Endothelial cell of umbilical vein (primary cell): ENCODE data around the gene GNB2. TPM values are rescaled to one million over a fixed set of nuclear protein-coding genes. Genes with fewer than 3 reads are reported as not detected.

Source experiments
- BruUV-seq: library from RNA; stranded (reverse); fragments of 400-500 nt; replicated peaks from 2 replicates; lab custom pipeline; 2021; lab: Mats Ljungman, UMichigan
- CTCF ChIA-PET: fragments of 300-600, 350-600 bp; sonication (Branson Sonifier 250); formaldehyde crosslinking; loops from one replicate; lab custom pipeline; 2021; ENCODE audit warnings: antibody characterized with exemption, inconsistent platforms; lab: Charles Lee
- POLR2A ChIA-PET: fragments of 300-600, 350-600 bp; sonication (Branson Sonifier 250); formaldehyde crosslinking; loops from one replicate; lab custom pipeline; 2021; ENCODE audit warnings: antibody characterized with exemption, inconsistent platforms; lab: Charles Lee
- DNase-seq: peaks from one replicate; pipeline ENCODE4 v3.0.0-alpha.2; 2011; ENCODE audit warnings: low read depth, low spot score
- FAIRE-seq: peaks from 2 replicates; lab custom pipeline; 2011; peaks lifted over from hg19 to GRCh38; lab: Jason Lieb, UNC
- H2AFZ ChIP-seq: 2 replicates; pipeline ENCODE4 v1.6.0; 2012; ENCODE audit warnings: low read depth, low read length, control low read depth, inconsistent platforms
- H3K27ac ChIP-seq: 2 replicates; pipeline ENCODE4 v1.5.1; 2011; ENCODE audit warnings: low read depth, mild to moderate bottlenecking, control low read depth, low read length, moderate library complexity; ENCODE audit not compliant: insufficient read depth
- H3K27me3 ChIP-seq, 2 experiments: 2 replicates each; pipeline versions ENCODE4 v1.6.0 to v1.6.1; 2011; ENCODE audit warnings: low read length in 2 of 2, mixed read lengths in 1 of 2; ENCODE audit not compliant: control insufficient read depth in 2 of 2, insufficient read depth in 2 of 2
- H3K36me3 ChIP-seq, 2 experiments: 2 replicates in 1 of 2; 3 replicates in 1 of 2; pipeline ENCODE4 v1.5.1; 2011; ENCODE audit warnings: low read length in 2 of 2, mild to moderate bottlenecking in 1 of 2, moderate library complexity in 1 of 2; ENCODE audit not compliant: control insufficient read depth in 2 of 2, insufficient read depth in 2 of 2; ENCODE audit errors: extremely low read depth in 1 of 2
- H3K4me1 ChIP-seq: 3 replicates; pipeline ENCODE4 v1.5.1; 2011; ENCODE audit warnings: mild to moderate bottlenecking, low read length; ENCODE audit not compliant: control insufficient read depth, insufficient read depth; ENCODE audit errors: extremely low read depth
- H3K4me2 ChIP-seq: 2 replicates; pipeline ENCODE4 v1.6.1; 2011; ENCODE audit warnings: low read length, control low read depth, mixed read lengths; ENCODE audit not compliant: insufficient read depth
- H3K4me3 ChIP-seq, 3 experiments: fragments of 200-600 bp in 1 of 3; sonication (generic), shearing (Covaris generic) in 1 of 3; replicated peaks in 1 of 3; 2 replicates each; pipeline ENCODE4 v1.5.1; 2011 to 2016; ENCODE audit warnings: control low read depth in 3 of 3, low read length in 3 of 3, mild to moderate bottlenecking in 2 of 3, inconsistent platforms in 1 of 3, low read depth in 1 of 3, moderate library complexity in 1 of 3; ENCODE audit not compliant: insufficient read depth in 1 of 3
- H3K79me2 ChIP-seq: 2 replicates; pipeline ENCODE4 v1.6.0; 2012; ENCODE audit warnings: low read length, inconsistent platforms; ENCODE audit not compliant: control insufficient read depth, insufficient read depth
- H3K9ac ChIP-seq: replicated peaks from 2 replicates; pipeline ENCODE3; 2011; ENCODE audit warnings: low read length, control low read depth; ENCODE audit not compliant: insufficient read depth; ENCODE audit errors: extremely low read depth
- H3K9me1 ChIP-seq: replicated peaks from 3 replicates; pipeline ENCODE4 v1.6.0; 2011; ENCODE audit warnings: mild to moderate bottlenecking, low read length; ENCODE audit not compliant: control insufficient read depth, insufficient read depth; ENCODE audit errors: extremely low read depth
- H3K9me3 ChIP-seq: replicated peaks from 2 replicates; pipeline ENCODE4 v1.5.1; 2012; ENCODE audit warnings: low read length, inconsistent platforms; ENCODE audit not compliant: control insufficient read depth, insufficient read depth
- H4K20me1 ChIP-seq: replicated peaks from 2 replicates; pipeline ENCODE3; 2011; ENCODE audit warnings: mild to moderate bottlenecking, low read length; ENCODE audit not compliant: control insufficient read depth, insufficient read depth; ENCODE audit errors: extremely low read depth
- EZH2 ChIP-seq: IDR thresholded peaks from 2 replicates; pipeline ENCODE4 v1.6.1; 2012; ENCODE audit warnings: borderline replicate concordance, low read depth, mild to moderate bottlenecking, moderate library complexity, low read length, inconsistent platforms; ENCODE audit not compliant: severe bottlenecking
- FOS ChIP-seq: IDR thresholded peaks from 2 replicates; pipeline ENCODE4 v1.6.1; 2011; ENCODE audit warnings: mild to moderate bottlenecking, low read length, moderate library complexity, borderline replicate concordance; ENCODE audit not compliant: insufficient read depth
- GATA2 ChIP-seq: IDR thresholded peaks from 2 replicates; pipeline ENCODE4 v1.7.0; 2011; ENCODE audit warnings: low read depth, mild to moderate bottlenecking, moderate library complexity, mixed read lengths, low read length; ENCODE audit not compliant: insufficient read length, insufficient read depth
- JUN ChIP-seq: IDR thresholded peaks from 2 replicates; pipeline ENCODE4 v1.6.1; 2011; ENCODE audit warnings: borderline replicate concordance, low read depth; ENCODE audit not compliant: insufficient read length, insufficient read depth
- MYC ChIP-seq: IDR thresholded peaks from one replicate; pipeline ENCODE4 v1.6.1; 2011; ENCODE audit warnings: mild to moderate bottlenecking, low read depth, low read length
- POLR2A ChIP-seq: IDR thresholded peaks from 2 replicates; pipeline ENCODE4 v1.6.1; 2012; ENCODE audit warnings: low read depth, mild to moderate bottlenecking, control low read depth, low read length
- POLR2AphosphoS5 ChIP-seq: IDR thresholded peaks from 2 replicates; pipeline ENCODE4 v1.6.1; 2012; ENCODE audit warnings: low read depth, mild to moderate bottlenecking, control low read depth, low read length, moderate library complexity; ENCODE audit not compliant: insufficient read depth
- dilution Hi-C: fragments of 300-500 bp; cut with MboI; formaldehyde crosslinking; loops from one replicate; pipeline ENCODE4 v1.15.0; 2019; ENCODE audit warnings: low sequenced_read_pairs; ENCODE audit not compliant: extremely low pct_ligation_motif_present
- intact Hi-C: fragments of 100-400 bp; cut with micrococcal nuclease; formaldehyde crosslinking; loops from one replicate; pipeline ENCODE4 v1.10.0; 2022
- polyA plus RNA-seq, 4 experiments: library from polyadenylated mRNA; depleted of rRNA in 3 of 4; stranded (reverse) in 3 of 4; unstranded in 1 of 4; fragments of >200 nt; gene quantifications; 2 replicates each; pipeline versions ENCODE4 v1.2.1 to v1.2.3, GENCODE V29; 2011 to 2012; ENCODE audit warnings: missing spikeins in 1 of 4
- total RNA-seq: library from RNA; stranded (reverse); gene quantifications from 2 replicates; pipeline ENCODE4 v1.2.3, GENCODE V29; 2021
- TF ChIP-seq, protein P1 (sequence below): IDR thresholded peaks from 2 replicates; pipeline ENCODE4 v1.6.1; 2011; ENCODE audit not compliant: insufficient read depth, insufficient read length
- TF ChIP-seq, protein P2 (sequence below), 2 donors: IDR thresholded peaks; 1 replicate in 1 of 2; 2 replicates in 1 of 2; pipeline ENCODE4 v1.5.1; 2011; ENCODE audit warnings: low read length in 2 of 2, mild to moderate bottlenecking in 2 of 2, moderate library complexity in 2 of 2, control low read depth in 1 of 2, inconsistent platforms in 1 of 2, low read depth in 1 of 2; ENCODE audit not compliant: insufficient read depth in 1 of 2; ENCODE audit errors: extremely low read depth in 1 of 2

The GNB2 gene
- total and polyA plus RNA-seq, 2 donors (not counting 3 experiments of a cell fraction or from before 2014, with no cell fraction given), result 297 to 433 TPM

DNA sequence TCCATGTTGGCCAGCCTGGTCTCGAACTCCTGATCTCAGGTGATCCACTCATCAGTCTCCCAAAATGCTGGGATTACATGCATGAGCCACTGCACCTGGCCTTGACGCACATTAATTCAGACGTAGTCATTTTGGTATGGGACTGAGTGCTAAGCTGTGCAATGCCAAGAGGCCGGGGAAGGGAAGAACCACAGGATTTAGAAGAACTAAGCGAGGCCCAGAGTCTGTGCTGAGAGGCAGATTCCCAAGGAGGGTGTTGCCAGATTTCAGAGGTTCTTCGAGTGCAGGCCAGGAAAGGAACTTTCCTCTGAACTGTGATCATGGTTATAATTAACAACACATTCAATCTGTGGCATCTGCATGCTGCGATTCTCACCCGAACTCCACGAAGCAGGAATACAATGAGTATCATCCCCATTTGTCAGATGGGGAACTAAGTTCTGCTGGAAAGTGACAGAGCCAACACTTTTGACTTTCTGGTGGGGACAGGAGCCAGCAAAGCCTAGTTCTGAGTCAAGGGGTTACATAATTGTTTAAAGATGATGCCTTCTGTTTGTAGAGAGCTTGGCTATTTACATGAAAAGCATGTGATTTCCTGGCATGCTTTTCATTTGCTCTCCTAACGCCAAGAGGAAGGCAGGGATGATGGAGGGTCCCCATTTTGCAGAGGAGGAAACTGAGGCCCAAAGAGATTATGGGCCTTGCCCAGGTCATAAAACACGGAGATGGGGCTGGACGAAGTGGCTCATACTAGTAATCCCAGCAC, 53.6 kb downstream of the GNB2 start:
- no TSS peak for BruUV-seq

More for the DNA sequence above, 53.6 kb downstream of the GNB2 start:
- no peak overlapping the region for H3K4me3 ChIP-seq
- no peak overlapping the region for H3K9ac ChIP-seq
- ChIA-PET CTCF (interaction anchor here (0.9 to 5.2 kb wide), 5 partner anchors 11 to 163 kb away, joined by 3 to 90 read pairs (median 3); partner anchors contain the start of genes FBXO24 and POP7), POLR2A (interaction anchor here (0.6 kb wide), 1 partner anchor 36 kb away, joined by 5 read pairs; no protein-coding TSS in a partner anchor)
- TF ChIP-seq, protein P1, sequence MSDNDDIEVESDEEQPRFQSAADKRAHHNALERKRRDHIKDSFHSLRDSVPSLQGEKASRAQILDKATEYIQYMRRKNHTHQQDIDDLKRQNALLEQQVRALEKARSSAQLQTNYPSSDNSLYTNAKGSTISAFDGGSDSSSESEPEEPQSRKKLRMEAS, result no peak
- TF ChIP-seq FOS (no peak), JUN (no peak), POLR2AphosphoS5 (no peak), MYC (no peak), EZH2 (no peak), GATA2 (no peak), POLR2A (no peak)
- TF ChIP-seq, protein P2, sequence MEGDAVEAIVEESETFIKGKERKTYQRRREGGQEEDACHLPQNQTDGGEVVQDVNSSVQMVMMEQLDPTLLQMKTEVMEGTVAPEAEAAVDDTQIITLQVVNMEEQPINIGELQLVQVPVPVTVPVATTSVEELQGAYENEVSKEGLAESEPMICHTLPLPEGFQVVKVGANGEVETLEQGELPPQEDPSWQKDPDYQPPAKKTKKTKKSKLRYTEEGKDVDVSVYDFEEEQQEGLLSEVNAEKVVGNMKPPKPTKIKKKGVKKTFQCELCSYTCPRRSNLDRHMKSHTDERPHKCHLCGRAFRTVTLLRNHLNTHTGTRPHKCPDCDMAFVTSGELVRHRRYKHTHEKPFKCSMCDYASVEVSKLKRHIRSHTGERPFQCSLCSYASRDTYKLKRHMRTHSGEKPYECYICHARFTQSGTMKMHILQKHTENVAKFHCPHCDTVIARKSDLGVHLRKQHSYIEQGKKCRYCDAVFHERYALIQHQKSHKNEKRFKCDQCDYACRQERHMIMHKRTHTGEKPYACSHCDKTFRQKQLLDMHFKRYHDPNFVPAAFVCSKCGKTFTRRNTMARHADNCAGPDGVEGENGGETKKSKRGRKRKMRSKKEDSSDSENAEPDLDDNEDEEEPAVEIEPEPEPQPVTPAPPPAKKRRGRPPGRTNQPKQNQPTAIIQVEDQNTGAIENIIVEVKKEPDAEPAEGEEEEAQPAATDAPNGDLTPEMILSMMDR (IDR thresholded peaks at IDR 0.05; ENCODE audit: extremely low read depth in 1 of 2, insufficient read depth in 1 of 2, low read depth in 1 of 2, low read length in 2 of 2), result no peak
- H3K4me2 ChIP-seq, result no peak overlapping the region
- H3K27ac ChIP-seq, result no peak overlapping the region
- intact Hi-C loops, result no loop called here
- peaks cover 4 to 11% of the 10 kb centered on the region in 2 experiments for H3K27me3 ChIP-seq
- no peaks in the 10 kb centered on the region for H3K4me1 ChIP-seq
- no peaks in the 10 kb centered on the region for H3K9me1 ChIP-seq
- no peak overlapping the region for H2AFZ ChIP-seq
- no peaks in the 10 kb centered on the region for H3K79me2 ChIP-seq
- DNase-seq, result no peak
- H4K20me1 ChIP-seq, result no peaks in the 10 kb centered on the region
- H3K9me3 ChIP-seq, result no peaks in the 10 kb centered on the region
- dilution Hi-C loops, result no loop called here
- H3K36me3 ChIP-seq, result no peaks in the 10 kb centered on the region
- FAIRE-seq, result no peak
